Activated naive CD8-positive, alpha-beta T cell (primary cell): Measurements from ENCODE around the gene PTPN4.

Source experiments
- H3K27ac Mint-ChIP-seq: one replicate; pipeline ENCODE4 v1.8.0; 2021; ENCODE audit warnings: mixed read lengths
- H3K27me3 Mint-ChIP-seq: one replicate; pipeline ENCODE4 v1.8.0; 2021; ENCODE audit warnings: mixed read lengths
- H3K36me3 Mint-ChIP-seq: one replicate; pipeline ENCODE4 v1.8.0; 2021; ENCODE audit warnings: mixed read lengths
- H3K4me1 Mint-ChIP-seq: one replicate; pipeline ENCODE4 v1.8.0; 2021; ENCODE audit warnings: low read depth, mixed read lengths
- H3K4me3 Mint-ChIP-seq: one replicate; pipeline ENCODE4 v1.8.0; 2021; ENCODE audit warnings: mild to moderate bottlenecking, mixed read lengths
- H3K9me3 Mint-ChIP-seq: one replicate; pipeline ENCODE4 v1.8.0; 2021; ENCODE audit warnings: low read depth, mixed read lengths

PTPN4 gene, protein sequence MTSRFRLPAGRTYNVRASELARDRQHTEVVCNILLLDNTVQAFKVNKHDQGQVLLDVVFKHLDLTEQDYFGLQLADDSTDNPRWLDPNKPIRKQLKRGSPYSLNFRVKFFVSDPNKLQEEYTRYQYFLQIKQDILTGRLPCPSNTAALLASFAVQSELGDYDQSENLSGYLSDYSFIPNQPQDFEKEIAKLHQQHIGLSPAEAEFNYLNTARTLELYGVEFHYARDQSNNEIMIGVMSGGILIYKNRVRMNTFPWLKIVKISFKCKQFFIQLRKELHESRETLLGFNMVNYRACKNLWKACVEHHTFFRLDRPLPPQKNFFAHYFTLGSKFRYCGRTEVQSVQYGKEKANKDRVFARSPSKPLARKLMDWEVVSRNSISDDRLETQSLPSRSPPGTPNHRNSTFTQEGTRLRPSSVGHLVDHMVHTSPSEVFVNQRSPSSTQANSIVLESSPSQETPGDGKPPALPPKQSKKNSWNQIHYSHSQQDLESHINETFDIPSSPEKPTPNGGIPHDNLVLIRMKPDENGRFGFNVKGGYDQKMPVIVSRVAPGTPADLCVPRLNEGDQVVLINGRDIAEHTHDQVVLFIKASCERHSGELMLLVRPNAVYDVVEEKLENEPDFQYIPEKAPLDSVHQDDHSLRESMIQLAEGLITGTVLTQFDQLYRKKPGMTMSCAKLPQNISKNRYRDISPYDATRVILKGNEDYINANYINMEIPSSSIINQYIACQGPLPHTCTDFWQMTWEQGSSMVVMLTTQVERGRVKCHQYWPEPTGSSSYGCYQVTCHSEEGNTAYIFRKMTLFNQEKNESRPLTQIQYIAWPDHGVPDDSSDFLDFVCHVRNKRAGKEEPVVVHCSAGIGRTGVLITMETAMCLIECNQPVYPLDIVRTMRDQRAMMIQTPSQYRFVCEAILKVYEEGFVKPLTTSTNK

DNA sequence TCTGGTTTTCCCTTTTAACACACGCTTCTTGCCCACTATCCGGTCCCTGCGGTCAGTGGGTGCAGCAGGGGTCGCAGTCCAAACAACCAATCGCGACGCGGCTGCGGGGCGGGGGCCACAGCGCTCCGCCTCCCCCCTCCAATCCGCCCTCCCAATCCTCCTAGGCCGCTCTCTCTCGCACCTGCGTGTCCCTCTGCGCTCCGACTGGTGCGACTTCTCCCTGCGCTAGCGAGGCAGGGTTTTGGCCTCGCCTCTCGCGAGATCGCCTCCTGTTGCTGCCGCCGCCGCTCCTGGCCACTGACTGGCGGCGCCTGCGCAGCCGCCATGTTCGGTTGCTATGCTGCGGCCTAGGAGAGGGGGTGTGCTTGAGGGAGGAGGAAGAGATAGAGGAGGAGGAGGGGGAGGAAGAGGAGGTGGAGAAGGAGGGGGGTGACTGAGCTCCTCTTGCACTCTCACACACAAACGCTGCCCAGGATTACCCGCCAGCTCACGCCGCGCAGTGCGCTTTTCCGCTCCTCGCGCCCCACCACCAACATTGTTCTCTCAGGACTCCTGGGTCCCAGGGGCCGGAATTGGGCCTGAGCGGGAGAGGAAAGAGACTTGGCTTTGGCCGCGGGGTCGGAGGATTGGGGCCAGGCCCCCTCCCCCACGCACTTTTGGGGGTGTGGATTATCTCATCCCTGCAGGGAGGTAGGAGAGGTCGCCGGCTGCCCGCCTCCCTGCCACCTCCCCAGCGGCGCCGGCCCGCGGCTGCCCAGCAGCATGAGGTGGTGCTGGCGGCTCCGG is at the start of gene PTPN4:
PTPN4 (plus strand) TSS at position 472 of the 786 bp plus-strand sequence. CDS start 49,932 bp downstream, outside the sequence.
- no peaks in the 10 kb centered on the region for H3K27me3 Mint-ChIP-seq
- no peaks in the 10 kb centered on the region for H3K36me3 Mint-ChIP-seq
- peak within 1 kb of the TSS; percentile 81 for H3K27ac Mint-ChIP-seq
- H3K9me3 Mint-ChIP-seq, result no peaks in the 10 kb centered on the region
- peak within 1 kb of the TSS; percentile 92 for H3K4me3 Mint-ChIP-seq
- H3K4me1 Mint-ChIP-seq, result peaks cover 61% of the 10 kb centered on the region

DNA sequence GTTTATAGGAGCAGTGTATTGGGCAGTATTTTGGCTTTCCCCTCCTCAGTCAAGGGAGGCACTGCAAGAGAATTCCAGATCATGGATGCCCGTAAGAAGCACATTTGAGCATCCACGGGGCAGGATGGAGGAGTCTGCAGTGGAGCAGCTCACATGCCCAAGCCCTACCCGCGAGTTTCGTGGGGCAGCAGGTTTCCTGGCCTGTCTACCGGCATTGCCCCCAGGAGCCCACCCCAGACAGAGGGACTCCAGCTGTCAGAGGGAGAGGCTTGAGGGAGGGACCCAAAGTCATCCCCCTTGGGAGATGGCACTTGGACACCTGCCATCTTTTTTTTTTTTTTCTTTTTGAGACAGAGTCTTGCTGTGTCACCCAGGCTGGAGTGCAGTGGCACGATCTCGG is 49.4 kb upstream of the PTPN4 start:
- Mint-ChIP-seq H3K9me3 (no peaks in the 10 kb centered on the region), H3K4me1 (no peaks in the 10 kb centered on the region), H3K27ac (no peak overlapping the region), H3K36me3 (peaks cover 3% of the 10 kb centered on the region), H3K27me3 (no peaks in the 10 kb centered on the region), H3K4me3 (no peak overlapping the region)

DNA sequence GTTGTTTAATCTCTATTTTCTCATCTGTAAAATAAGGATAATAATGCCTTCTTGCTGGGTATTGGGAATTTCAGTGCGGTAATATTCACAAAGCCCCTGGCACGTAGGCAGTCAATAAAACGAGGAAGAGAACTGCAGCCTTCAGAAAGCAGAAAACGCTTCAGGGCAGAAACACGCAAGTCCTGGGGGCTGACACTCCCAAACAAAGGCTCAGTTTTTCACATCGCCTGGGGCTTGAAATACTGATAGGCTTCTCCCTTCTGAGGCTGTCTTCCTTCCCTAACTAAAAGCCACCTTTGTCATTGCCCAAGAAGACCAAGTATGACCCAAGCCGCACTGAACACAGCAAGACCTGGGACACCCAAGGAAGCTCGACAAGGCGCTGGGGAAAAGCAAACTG is 48.4 kb upstream of the PTPN4 start:
- Mint-ChIP-seq H3K27ac (no peak overlapping the region), H3K4me3 (no peak overlapping the region), H3K9me3 (no peaks in the 10 kb centered on the region), H3K4me1 (no peaks in the 10 kb centered on the region), H3K27me3 (no peaks in the 10 kb centered on the region), H3K36me3 (peaks cover 6% of the 10 kb centered on the region)

DNA sequence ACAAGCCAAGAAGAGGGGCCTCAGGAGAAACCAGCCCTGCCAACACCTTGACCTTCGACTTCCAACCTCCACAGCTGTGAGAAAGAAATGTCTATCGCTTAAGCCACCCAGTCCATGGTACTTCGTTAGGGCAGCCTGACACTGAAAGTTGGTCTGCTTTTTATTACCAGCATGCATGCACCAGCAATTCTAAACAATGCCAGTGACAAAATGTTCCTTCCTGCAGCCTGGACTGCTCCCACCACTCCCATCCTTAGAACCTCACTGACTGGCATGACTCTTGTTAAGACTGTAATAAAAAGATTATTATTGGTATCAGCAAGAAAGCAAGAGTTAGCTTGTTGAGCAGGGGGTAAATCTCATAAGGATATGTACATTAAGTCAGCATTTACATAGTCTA is 47.2 kb upstream of the PTPN4 start:
- H3K4me3 Mint-ChIP-seq, result no peak overlapping the region
- no peaks in the 10 kb centered on the region for H3K4me1 Mint-ChIP-seq

DNA sequence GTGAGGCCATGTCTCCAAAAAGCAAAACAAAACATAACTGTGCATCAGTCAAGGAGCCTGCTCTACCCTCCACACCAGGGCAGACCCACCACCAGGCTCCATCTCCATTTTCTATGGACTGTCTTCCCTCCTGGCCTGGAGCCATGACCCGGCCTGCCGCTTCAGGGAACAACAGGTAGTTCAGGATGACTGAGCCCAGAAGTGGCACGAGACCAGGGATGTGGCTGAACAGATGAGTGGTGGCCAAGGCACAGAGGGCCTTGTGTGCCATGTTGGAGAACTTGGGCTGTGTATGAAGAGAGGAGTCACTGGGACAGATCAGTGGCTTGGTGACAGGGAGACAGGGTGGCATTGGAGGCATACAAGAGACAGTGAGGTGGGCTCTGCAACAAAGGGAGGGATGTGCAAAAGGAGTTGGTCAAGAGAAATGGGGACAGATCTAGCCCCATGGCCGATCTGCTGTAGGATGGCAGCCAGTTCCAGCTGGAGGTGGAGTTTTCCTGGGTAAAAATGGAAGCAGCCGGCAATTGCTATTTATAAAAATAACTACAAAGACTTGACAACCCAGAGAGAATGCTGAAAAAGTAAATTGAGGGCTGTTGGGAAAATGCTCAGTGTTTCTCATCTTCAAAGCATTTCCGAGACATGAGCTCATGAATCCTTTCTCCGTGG is 45.8 kb upstream of the PTPN4 start:
- Mint-ChIP-seq H3K36me3 (peaks cover 8% of the 10 kb centered on the region), H3K27me3 (no peaks in the 10 kb centered on the region), H3K9me3 (no peaks in the 10 kb centered on the region), H3K27ac (no peak overlapping the region), H3K4me1 (no peaks in the 10 kb centered on the region), H3K4me3 (no peak overlapping the region)

More for the DNA sequence above, 47.2 kb upstream of the PTPN4 start:
- H3K27me3 Mint-ChIP-seq, result no peaks in the 10 kb centered on the region
- H3K36me3 Mint-ChIP-seq, result peaks cover 7% of the 10 kb centered on the region
- no peak overlapping the region for H3K27ac Mint-ChIP-seq
- no peaks in the 10 kb centered on the region for H3K9me3 Mint-ChIP-seq

DNA sequence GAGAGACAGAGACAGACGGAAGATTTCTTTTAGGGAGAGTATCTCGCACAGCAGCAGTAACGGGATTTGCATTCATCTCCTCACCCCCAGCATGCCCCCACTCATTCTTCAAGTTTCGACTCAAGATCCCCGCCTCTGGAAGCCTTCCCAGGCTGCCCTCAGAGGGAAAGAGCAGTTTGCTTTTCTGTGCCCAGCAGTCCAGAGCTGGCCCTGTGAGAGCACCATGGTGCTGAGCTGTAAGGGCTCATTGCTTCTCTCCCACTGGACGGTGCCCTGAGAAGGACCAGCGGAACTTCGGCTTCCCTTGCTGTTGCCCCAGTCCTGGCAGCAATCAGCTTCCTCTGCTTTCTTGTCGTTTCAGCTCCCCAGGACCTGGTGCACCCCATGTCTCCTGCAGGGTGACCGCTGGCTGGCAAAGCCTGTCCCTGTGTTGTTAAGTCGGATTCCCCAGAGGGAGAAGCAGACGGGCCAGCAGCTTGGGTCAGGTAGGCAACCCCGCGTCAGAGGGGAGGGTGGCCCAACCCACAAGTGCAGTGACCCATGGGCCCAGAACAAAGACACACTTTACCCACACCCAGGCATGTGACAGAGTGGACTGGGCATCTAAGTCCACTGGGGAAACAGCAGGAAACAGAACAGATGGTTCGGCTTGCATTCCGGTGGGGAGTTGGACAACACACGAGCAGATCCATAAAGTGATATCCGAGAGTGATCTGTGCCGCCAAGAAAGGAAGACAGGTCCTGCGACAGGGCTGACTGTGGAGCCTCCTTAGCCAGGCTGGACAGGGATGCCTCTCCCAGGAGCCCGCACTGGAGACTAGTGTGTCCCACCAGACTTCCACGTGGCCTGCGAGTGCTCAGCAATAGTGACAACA is 44.1 kb upstream of the PTPN4 start:
- Mint-ChIP-seq H3K36me3 (peaks cover 8% of the 10 kb centered on the region), H3K27me3 (no peaks in the 10 kb centered on the region), H3K4me1 (no peaks in the 10 kb centered on the region), H3K4me3 (no peak overlapping the region), H3K9me3 (no peaks in the 10 kb centered on the region), H3K27ac (no peak overlapping the region)

DNA sequence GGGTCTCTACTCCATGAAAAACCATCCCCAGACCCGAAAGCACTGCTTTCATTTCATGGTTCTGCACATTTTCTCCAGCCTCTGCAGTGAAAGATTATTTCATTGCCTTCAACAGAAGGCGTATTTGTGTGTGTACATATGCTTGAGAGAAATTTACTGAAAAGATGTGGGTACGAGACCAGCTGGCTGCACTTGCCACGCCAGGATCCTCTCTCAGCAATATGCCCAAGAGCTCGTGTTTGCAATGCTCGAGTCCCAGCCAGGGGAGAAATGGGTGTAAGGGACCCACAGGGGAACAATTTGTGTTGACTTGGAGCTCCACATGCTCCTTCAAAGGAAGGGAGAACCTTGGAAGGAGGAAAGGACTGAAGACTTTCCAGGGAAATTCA is 43.4 kb upstream of the PTPN4 start:
- H3K4me3 Mint-ChIP-seq, result no peak overlapping the region
- no peaks in the 10 kb centered on the region for H3K9me3 Mint-ChIP-seq
- H3K4me1 Mint-ChIP-seq, result no peaks in the 10 kb centered on the region
- H3K27ac Mint-ChIP-seq, result no peak overlapping the region
- peaks cover 8% of the 10 kb centered on the region for H3K36me3 Mint-ChIP-seq
- no peaks in the 10 kb centered on the region for H3K27me3 Mint-ChIP-seq

DNA sequence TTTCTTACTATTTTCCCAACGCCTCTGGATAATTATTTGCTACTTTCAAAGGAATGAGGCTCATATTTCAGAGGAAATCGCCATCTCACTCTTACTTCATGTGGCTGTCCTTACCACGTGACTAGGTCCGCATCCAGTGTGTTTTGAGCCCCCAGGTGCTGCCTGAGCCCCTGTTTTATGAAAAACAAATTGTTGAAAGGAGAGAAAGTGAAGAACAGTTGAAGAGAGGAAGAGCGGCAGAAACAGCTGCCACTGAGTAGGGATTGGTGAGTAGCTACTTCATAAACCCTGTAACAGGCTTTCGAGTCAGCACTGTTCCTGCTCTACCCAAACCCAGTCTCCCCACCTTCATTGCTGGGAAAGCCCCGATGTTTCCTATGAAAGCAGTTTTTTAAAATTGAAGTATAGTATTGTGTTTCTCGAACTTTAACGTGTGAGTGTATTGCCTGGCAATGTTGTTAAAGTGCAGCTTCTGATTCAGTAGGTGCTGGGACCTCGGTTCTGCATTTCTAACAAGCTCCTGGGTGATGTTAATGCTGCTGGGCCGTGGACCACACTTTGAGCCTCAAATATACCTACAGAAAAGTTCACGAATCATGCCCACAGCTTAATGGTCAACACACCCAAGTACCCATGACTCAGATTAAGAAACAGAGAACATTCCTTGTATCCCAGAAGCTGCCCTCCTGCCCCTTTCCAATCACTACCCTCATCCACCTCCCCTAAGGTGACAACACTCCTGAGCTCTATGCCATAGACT is 41.0 kb upstream of the PTPN4 start:
- Mint-ChIP-seq H3K36me3 (peaks cover 11% of the 10 kb centered on the region), H3K27me3 (no peaks in the 10 kb centered on the region), H3K9me3 (no peaks in the 10 kb centered on the region), H3K4me3 (no peak overlapping the region), H3K4me1 (no peaks in the 10 kb centered on the region), H3K27ac (no peak overlapping the region)

DNA sequence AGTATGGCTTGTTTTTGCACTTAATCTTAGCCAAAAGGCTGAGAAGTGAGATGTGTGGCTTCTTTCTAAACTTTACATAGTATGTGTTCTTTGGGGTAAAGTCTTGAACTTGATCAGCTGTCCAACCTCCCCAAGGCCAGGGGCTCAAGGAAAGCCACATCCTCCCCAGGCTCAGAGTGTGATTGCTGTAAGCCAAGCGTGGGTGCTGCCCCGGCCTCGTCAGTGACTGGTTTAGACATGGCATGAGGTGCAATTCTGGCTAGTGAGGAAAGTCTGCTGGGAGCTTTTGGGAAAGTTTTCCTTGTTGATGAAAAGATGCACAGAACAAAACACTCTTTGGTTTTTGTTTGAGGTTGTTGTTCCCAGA is 40.5 kb upstream of the PTPN4 start:
- no peak overlapping the region for H3K4me3 Mint-ChIP-seq
- H3K27me3 Mint-ChIP-seq, result no peaks in the 10 kb centered on the region
- H3K36me3 Mint-ChIP-seq, result peaks cover 8% of the 10 kb centered on the region
- H3K4me1 Mint-ChIP-seq, result no peaks in the 10 kb centered on the region
- no peak overlapping the region for H3K27ac Mint-ChIP-seq
- H3K9me3 Mint-ChIP-seq, result no peaks in the 10 kb centered on the region

DNA sequence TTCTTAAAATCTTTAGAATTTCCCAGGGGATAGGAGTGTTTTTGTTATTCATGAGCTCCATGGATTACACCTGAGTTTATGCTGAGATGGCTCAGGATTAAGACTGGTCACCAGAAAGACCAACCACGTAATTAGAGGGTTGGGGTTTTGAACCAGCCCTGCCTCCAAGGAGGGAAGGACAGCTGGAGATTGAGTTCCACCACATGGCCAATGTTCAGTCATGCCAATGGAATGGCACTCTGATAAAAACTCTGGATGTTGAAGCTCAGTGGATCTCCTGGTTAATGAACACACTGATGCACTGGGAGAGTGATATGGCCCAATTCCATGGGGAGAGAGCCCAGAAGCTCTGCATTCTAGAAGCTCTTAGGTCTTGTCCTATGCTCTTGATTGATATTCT is 38.7 kb upstream of the PTPN4 start:
- H3K27me3 Mint-ChIP-seq, result no peaks in the 10 kb centered on the region
- H3K27ac Mint-ChIP-seq, result no peak overlapping the region
- no peaks in the 10 kb centered on the region for H3K9me3 Mint-ChIP-seq
- peaks cover 8% of the 10 kb centered on the region for H3K36me3 Mint-ChIP-seq
- no peaks in the 10 kb centered on the region for H3K4me1 Mint-ChIP-seq
- no peak overlapping the region for H3K4me3 Mint-ChIP-seq

DNA sequence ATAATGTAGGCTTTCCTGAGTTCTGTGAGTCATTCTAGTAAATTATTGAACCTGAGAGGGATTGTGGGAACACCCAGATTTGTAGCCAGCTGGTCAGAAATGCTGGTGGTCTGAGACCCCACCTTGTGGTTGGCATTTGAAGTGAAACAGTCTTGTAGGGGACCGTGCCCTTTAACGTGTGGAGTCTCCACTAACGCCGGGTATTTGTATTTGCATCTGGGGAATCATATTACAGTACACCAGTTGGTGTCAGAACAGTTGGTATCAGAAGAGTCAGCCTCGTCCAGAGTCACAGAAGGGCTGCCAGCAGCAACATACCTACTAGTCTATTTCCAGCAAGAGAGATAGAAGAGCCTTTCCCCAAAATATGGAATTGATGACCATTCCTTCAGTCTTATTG is 38.3 kb upstream of the PTPN4 start:
- Mint-ChIP-seq H3K27ac (no peak overlapping the region), H3K4me1 (no peaks in the 10 kb centered on the region), H3K36me3 (peaks cover 4% of the 10 kb centered on the region), H3K4me3 (no peak overlapping the region), H3K27me3 (no peaks in the 10 kb centered on the region), H3K9me3 (no peaks in the 10 kb centered on the region)

DNA sequence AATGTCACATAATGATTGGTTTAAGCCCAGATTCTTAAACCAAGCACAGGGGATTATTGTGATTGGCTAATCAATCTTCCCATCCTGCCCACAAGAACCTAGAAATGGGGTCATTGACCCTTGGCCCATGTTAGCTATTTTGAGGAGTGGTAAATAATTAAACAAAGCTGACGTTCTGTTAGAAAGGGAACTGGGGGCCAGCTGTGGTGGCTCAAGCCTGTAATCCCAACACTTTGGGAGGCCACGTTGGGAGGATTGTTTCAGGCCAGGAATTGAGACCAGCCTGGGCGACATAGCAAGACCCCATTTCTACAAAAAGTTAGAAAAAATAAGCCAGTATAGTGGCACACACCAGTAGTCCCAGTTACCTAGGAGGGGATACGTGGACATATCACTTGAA is 37.8 kb upstream of the PTPN4 start:
- peaks cover 4% of the 10 kb centered on the region for H3K36me3 Mint-ChIP-seq
- no peaks in the 10 kb centered on the region for H3K4me1 Mint-ChIP-seq
- no peak overlapping the region for H3K4me3 Mint-ChIP-seq
- no peaks in the 10 kb centered on the region for H3K9me3 Mint-ChIP-seq
- H3K27ac Mint-ChIP-seq, result no peak overlapping the region
- H3K27me3 Mint-ChIP-seq, result no peaks in the 10 kb centered on the region

DNA sequence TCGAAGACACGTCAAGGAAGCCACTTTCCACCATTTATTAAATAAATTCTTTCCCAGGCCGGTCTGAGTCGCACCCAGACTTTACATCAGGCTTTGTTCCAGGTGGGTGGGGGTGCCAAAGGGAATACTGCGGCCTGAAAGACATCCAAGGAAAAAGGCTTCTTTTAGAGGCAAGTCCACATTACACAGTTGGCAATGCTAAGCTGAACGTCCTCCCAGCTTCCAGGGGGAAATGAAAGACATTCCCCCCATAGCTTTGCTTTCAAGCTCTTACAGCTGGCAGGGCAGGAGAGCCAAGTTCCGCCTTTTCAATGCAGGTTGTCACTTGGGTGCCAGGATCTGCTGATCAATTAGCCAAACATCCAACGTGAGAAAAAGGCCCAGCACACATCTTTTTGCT is 36.5 kb upstream of the PTPN4 start:
- no peaks in the 10 kb centered on the region for H3K4me1 Mint-ChIP-seq
- peaks cover 4% of the 10 kb centered on the region for H3K36me3 Mint-ChIP-seq
- H3K27ac Mint-ChIP-seq, result no peak overlapping the region
- H3K9me3 Mint-ChIP-seq, result no peaks in the 10 kb centered on the region
- H3K27me3 Mint-ChIP-seq, result no peaks in the 10 kb centered on the region
- H3K4me3 Mint-ChIP-seq, result no peak overlapping the region
